H9 (cell line): ENCODE data around the gene NT5C1B. TPM values are rescaled to one million over a fixed set of nuclear protein-coding genes. Genes with fewer than 3 reads are reported as not detected.

ENCODE experiments used
- DNase-seq: peaks from one replicate; pipeline ENCODE4 v3.0.0-alpha.2; 2017
- H2AFZ ChIP-seq: one replicate; pipeline ENCODE4 v1.6.1; 2013; ENCODE audit warnings: mild to moderate bottlenecking, low read length, control low read depth, moderate library complexity
- H2AK5ac ChIP-seq: 2 replicates; pipeline ENCODE4 v1.6.1; 2013; ENCODE audit warnings: low read length, control low read depth, mixed read lengths; ENCODE audit not compliant: insufficient read length
- H2BK120ac ChIP-seq: one replicate; pipeline ENCODE4 v1.6.1; 2013; ENCODE audit warnings: low read depth, mild to moderate bottlenecking, low read length, control low read depth, inconsistent platforms; ENCODE audit not compliant: poor library complexity, severe bottlenecking
- H2BK12ac ChIP-seq: 2 replicates; pipeline ENCODE4 v1.6.1; 2013; ENCODE audit warnings: low read length, control low read depth, mixed read lengths, low read depth; ENCODE audit not compliant: insufficient read length
- H2BK15ac ChIP-seq: 2 replicates; pipeline ENCODE4 v1.6.1; 2013; ENCODE audit warnings: low read depth, low read length, control low read depth
- H2BK20ac ChIP-seq: one replicate; pipeline ENCODE4 v1.6.1; 2013; ENCODE audit warnings: low read depth, mild to moderate bottlenecking, low read length, control low read depth, inconsistent platforms; ENCODE audit not compliant: poor library complexity, severe bottlenecking
- H2BK5ac ChIP-seq: 2 replicates; pipeline ENCODE4 v1.6.1; 2013; ENCODE audit warnings: low read length, control low read depth, mixed read lengths; ENCODE audit not compliant: insufficient read length
- H3K14ac ChIP-seq: 2 replicates; pipeline ENCODE4 v1.6.1; 2013; ENCODE audit warnings: low read length, control low read depth; ENCODE audit not compliant: insufficient read depth
- H3K18ac ChIP-seq: 2 replicates; pipeline ENCODE4 v1.6.1; 2013; ENCODE audit warnings: low read depth, mild to moderate bottlenecking, mixed read lengths, low read length, control low read depth; ENCODE audit not compliant: insufficient read length
- H3K23ac ChIP-seq: 2 replicates; pipeline ENCODE4 v1.6.1; 2013; ENCODE audit warnings: low read length, control low read depth, mixed read lengths, low read depth; ENCODE audit not compliant: insufficient read length
- H3K23me2 ChIP-seq: 2 replicates; pipeline ENCODE4 v1.6.1; 2013; ENCODE audit warnings: low read depth, mild to moderate bottlenecking, mixed read lengths, low read length, control low read depth; ENCODE audit not compliant: insufficient read length, poor library complexity, severe bottlenecking
- H3K27ac ChIP-seq: 2 replicates; pipeline ENCODE4 v1.5.1; 2013; ENCODE audit warnings: low read length, control low read depth, mixed read lengths, low read depth; ENCODE audit not compliant: insufficient read length
- H3K27me3 ChIP-seq: 2 replicates; pipeline ENCODE4 v1.6.1; 2013; ENCODE audit warnings: low read length, control low read depth, inconsistent platforms; ENCODE audit not compliant: insufficient read depth
- H3K4ac ChIP-seq: 2 replicates; pipeline ENCODE4 v1.6.1; 2013; ENCODE audit warnings: low read depth, mild to moderate bottlenecking, control low read depth, inconsistent platforms, low read length, moderate library complexity
- H3K4me1 ChIP-seq: 2 replicates; pipeline ENCODE4 v1.6.1; 2013; ENCODE audit warnings: low read length, control low read depth, inconsistent platforms; ENCODE audit not compliant: insufficient read depth
- H3K4me2 ChIP-seq: 2 replicates; pipeline ENCODE4 v1.6.1; 2013; ENCODE audit warnings: low read length, control low read depth, mixed read lengths; ENCODE audit not compliant: insufficient read length, insufficient read depth
- H3K56ac ChIP-seq: 2 replicates; pipeline ENCODE4 v1.6.1; 2013; ENCODE audit warnings: low read depth, mild to moderate bottlenecking, mixed read lengths, low read length, control low read depth; ENCODE audit not compliant: insufficient read length
- H3K79me1 ChIP-seq: 2 replicates; pipeline ENCODE4 v1.6.1; 2013; ENCODE audit warnings: low read depth, mild to moderate bottlenecking, moderate library complexity, low read length, control low read depth, inconsistent platforms; ENCODE audit not compliant: insufficient read depth, poor library complexity, severe bottlenecking
- H3K79me2 ChIP-seq: 2 replicates; pipeline ENCODE4 v1.6.1; 2013; ENCODE audit warnings: low read length, control low read depth, inconsistent platforms; ENCODE audit not compliant: insufficient read depth
- H3K9ac ChIP-seq: 2 replicates; pipeline ENCODE4 v1.6.1; 2013; ENCODE audit warnings: low read length, control low read depth, mixed read lengths; ENCODE audit not compliant: insufficient read length; ENCODE audit errors: extremely low read depth
- H3K9me3 ChIP-seq: one replicate; pipeline ENCODE4 v1.6.1; 2013; ENCODE audit warnings: low read depth, low read length, inconsistent platforms; ENCODE audit not compliant: control insufficient read depth
- H3T11ph ChIP-seq: one replicate; pipeline ENCODE4 v1.6.1; 2013; ENCODE audit warnings: mild to moderate bottlenecking, low read length, control low read depth, inconsistent platforms
- H4K20me1 ChIP-seq: one replicate; pipeline ENCODE4 v1.6.1; 2013; ENCODE audit not compliant: control insufficient read depth, insufficient read length, insufficient read depth
- H4K5ac ChIP-seq: 2 replicates; pipeline ENCODE4 v1.6.1; 2013; ENCODE audit warnings: low read depth, mild to moderate bottlenecking, mixed read lengths, low read length, control low read depth; ENCODE audit not compliant: insufficient read length
- H4K8ac ChIP-seq: replicated peaks from 2 replicates; pipeline ENCODE4 v1.6.1; 2013; ENCODE audit warnings: low read length, control low read depth, mixed read lengths, low read depth; ENCODE audit not compliant: insufficient read length
- H4K91ac ChIP-seq: 2 replicates; pipeline ENCODE4 v1.6.1; 2013; ENCODE audit warnings: low read depth, mild to moderate bottlenecking, moderate library complexity, mixed read lengths, low read length, control low read depth; ENCODE audit not compliant: insufficient read length
- H3K27ac Mint-ChIP-seq, 3 experiments: 2 replicates in 2 of 3; 3 replicates in 1 of 3; pipeline ENCODE4 v1.8.0; 2020 to 2021; ENCODE audit warnings: mixed read lengths in 3 of 3, mild to moderate bottlenecking in 1 of 3, moderate library complexity in 1 of 3
- H3K27me3 Mint-ChIP-seq: 2 replicates; pipeline ENCODE4 v1.8.0; 2021; ENCODE audit warnings: low read depth, mild to moderate bottlenecking, moderate library complexity, mixed read lengths
- H3K36me3 Mint-ChIP-seq, 3 experiments: 2 replicates in 2 of 3; 3 replicates in 1 of 3; pipeline ENCODE4 v1.8.0; 2020 to 2021; ENCODE audit warnings: low read depth in 3 of 3, mixed read lengths in 3 of 3; ENCODE audit not compliant: insufficient read depth in 1 of 3
- H3K4me1 Mint-ChIP-seq, 2 experiments: 2 replicates each; pipeline ENCODE4 v1.8.0; 2020; ENCODE audit warnings: mixed read lengths in 2 of 2
- H3K4me3 Mint-ChIP-seq, 2 experiments: 2 replicates in 1 of 2; 3 replicates in 1 of 2; pipeline ENCODE4 v1.8.0; 2020 to 2021; ENCODE audit warnings: mild to moderate bottlenecking in 2 of 2, mixed read lengths in 2 of 2, moderate library complexity in 1 of 2
- H3K9me3 Mint-ChIP-seq, 2 experiments: 2 replicates in 1 of 2; 3 replicates in 1 of 2; pipeline ENCODE4 v1.8.0; 2020; ENCODE audit warnings: mild to moderate bottlenecking in 2 of 2, mixed read lengths in 2 of 2, moderate library complexity in 1 of 2
- CTCF ChIP-seq: fragments of 200-600 bp; sonication (generic); conservative IDR thresholded peaks from 3 replicates; pipeline ENCODE4 v1.8.0; 2021; ENCODE audit warnings: antibody characterized with exemption, mild to moderate bottlenecking
- WGBS: extraction: QIAGEN DNeasy Blood & Tissue Kit; methylation state at CpG from one replicate; pipeline ENCODE4 v1.1.7; 2013; ENCODE audit warnings: missing lambda C conversion rate, low lambda C conversion rate, mixed read lengths; ENCODE audit not compliant: insufficient read length; ENCODE audit errors: extremely low coverage; 5-methylcytosine and 5-hydroxymethylcytosine counted together
- total RNA-seq: library from RNA; stranded (reverse); gene quantifications from 2 replicates; pipeline ENCODE4 v1.2.1, GENCODE V29; 2021

The NT5C1B gene
- total RNA-seq, 1 experiment from 2014 or later, result not detected

- Histone ChIP-seq H2BK12ac (no peak overlapping the region), H2BK15ac (no peak overlapping the region), H4K8ac (no peak overlapping the region), H2BK5ac (no peak overlapping the region), H3K18ac (no peak overlapping the region), H3K56ac (no peak overlapping the region), H3K23me2 (no peaks in the 10 kb centered on the region), H2AFZ (no peak overlapping the region), H3K79me2 (no peaks in the 10 kb centered on the region), H2BK120ac (no peak overlapping the region), H3K27me3 (no peaks in the 10 kb centered on the region), H3K4me1 (no peaks in the 10 kb centered on the region), H4K91ac (no peak overlapping the region), H2AK5ac (no peak overlapping the region), H3K4me2 (no peak overlapping the region), H3K14ac (no peak overlapping the region), H3K23ac (no peak overlapping the region), H3K79me1 (no peaks in the 10 kb centered on the region), H2BK20ac (no peak overlapping the region), H3K9ac (no peak overlapping the region), H3K4ac (no peak overlapping the region), H3T11ph (no peak overlapping the region), H4K5ac (no peak overlapping the region), H3K9me3 (no peaks in the 10 kb centered on the region), H3K27ac (no peak overlapping the region), H4K20me1 (no peaks in the 10 kb centered on the region)
- Mint-ChIP-seq H3K9me3 (no peaks in the 10 kb centered on the region), H3K4me1 (peaks cover 14 to 18% of the 10 kb centered on the region in 2 experiments), H3K36me3 (no peaks in the 10 kb centered on the region), H3K27me3 (no peaks in the 10 kb centered on the region), H3K27ac (no peak overlapping the region), H3K4me3 (no peak overlapping the region)
- TF ChIP-seq CTCF, result no peak
- DNase-seq, result no peak
- no CpG with 5 or more reads among the region's 11 CpGs for WGBS
Observed at GRCh38 chr2:18518116-18519111, 71.0 kb downstream of the NT5C1B start.
